Measurements from ENCODE around the gene ANO1. TPM values are rescaled to one million over a fixed set of nuclear protein-coding genes. Genes with fewer than 3 reads are reported as not detected.
A peak's percentile ranks its signal among the peaks of the same experiment; 100 is the strongest.
"Not testable (repeated sequence)": the region's sequence is repeated elsewhere in the genome, so short reads cannot be mapped to it uniquely, and the experiment has no call there.

Gene ANO1
- total RNA-seq (2014; rRNA removed; shearing (Covaris generic)), result 7.5 and 8.4 TPM in 2 replicates

GRCh38 chr11:70078095-70078780 lies at the start of gene ANO1:
ANO1 (plus strand) TSS chr11:70078317; CDS start chr11:70078607, 290 bp downstream.
- peak; percentile 27 for DNase-seq (ENCODE audit: low read depth)

DNA sequence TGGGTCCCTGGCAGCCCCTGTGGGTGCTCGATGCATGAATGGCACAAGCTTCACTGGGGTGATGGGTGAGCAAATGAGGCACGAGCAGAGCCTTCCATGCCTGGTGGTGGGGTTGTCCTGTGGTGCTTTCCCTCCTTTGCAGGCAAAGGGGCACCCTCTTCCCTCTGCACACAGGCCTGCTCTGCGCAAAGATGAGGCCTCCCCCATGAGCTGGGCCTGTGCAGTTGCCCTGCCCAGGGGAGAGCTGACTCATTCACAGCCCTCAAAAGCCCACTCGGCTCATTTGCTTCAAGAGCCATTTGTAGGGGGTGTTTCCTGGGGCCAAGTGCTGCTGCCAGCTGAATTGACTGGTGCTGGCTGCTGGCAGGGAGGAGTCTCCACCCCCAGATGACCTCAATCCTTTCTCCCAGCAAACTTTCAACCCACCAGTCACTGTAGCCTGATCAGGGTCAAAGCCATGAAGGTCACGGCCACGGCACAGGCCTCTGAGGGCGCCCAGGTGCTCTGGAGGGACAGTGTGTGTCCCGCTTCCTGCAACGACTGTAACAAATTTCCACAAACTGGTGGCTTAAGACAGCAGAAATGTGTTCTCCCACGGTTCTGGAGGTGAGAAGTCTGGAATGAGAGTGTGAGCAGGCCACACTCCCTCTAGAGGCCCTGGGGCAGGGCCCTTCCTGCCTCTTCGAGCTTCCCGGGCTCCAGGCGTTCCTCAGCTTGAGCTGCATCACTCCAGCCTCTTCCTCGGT lies 48.8 kb upstream of the ANO1 start:
- no peak for DNase-seq (ENCODE audit: low read depth)

- DNase-seq (ENCODE audit: low read depth), result no peak
Observed at GRCh38 chr11:70029861-70030380, 48.2 kb upstream of the ANO1 start.

- no peak for DNase-seq (ENCODE audit: low read depth)
Observed at GRCh38 chr11:70030412-70030811, 47.7 kb upstream of the ANO1 start.

DNA sequence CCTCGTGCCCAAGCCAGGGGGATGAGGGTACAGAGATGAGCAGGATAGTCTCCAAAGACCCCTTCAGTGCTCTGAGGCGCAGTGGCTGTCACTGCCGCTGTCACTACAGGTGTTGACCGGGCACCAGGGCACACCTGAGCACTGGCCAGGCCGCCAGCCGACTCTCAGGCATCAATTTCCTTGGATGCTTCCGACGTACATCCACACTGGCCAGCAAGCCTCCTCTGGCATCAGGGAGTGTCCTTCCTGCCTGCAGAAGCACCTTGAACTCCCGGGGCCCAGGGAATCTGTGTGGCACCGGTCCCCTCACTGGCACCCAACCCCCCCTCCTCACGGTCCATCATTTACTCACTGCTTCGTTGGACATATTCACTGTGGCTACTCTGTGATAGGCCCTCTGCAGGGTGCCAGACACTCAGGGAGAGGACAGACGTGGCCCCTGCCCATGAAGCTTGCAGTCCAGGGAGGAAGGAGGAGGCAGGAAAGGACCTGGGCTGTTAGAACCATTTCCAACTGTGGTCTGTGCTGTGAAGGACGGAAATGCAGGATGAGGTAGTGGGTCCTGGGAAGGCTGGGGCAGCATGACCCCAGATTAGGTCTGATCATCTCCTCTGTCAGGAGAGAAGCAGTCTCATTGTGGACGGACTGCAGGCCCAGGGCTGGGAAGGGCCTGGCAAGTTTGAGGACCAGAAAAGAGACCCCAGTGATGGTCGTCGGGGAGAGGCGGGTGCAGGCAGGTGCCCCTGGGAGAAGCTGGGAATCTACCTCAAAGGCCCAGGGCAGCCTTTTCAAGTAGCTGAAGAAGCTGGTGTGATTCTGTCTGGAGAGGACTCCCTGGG lies 46.3 kb upstream of the ANO1 start:
- DNase-seq (ENCODE audit: low read depth), result no peak

GRCh38 chr11:70032470-70032795 lies 45.7 kb upstream of the ANO1 start:
- no peak for DNase-seq (ENCODE audit: low read depth)

DNA sequence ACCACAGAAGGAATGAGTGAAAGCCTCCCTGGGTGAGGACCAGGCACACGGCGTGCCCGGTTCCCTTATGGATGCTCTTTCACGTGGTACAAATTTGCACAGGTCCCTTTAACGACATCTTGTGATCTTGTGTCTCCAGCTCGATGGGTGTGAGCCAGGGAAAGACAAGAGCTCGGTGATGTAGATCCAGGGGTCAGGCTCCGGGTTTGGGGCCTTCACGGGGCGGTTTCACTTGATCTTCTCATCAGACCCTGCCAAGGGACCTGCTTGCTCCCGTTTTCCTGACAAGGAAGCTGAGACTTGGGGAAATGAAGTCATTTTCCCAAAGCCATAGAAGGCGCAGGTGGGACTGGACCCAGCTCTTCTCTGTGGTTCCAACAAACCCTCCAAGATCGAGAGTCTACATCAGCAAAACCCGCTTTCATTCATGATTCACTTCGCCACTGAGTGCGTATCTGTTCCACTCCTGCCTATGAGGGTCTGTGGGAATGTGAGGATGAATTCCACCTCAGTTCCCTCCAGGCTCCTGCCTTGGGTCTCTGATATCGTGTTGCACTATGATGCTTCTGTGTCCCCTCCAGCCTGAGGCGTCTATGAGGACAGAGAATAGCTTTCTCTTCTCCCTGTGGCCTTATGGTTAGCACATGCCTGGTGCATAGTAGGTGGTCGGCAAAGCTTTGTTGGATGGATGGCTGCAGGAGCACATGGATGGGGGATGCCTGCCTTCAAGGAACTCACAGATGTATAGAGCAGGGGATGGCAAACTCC lies 45.0 kb upstream of the ANO1 start:
- DNase-seq (ENCODE audit: low read depth), result no peak

DNA sequence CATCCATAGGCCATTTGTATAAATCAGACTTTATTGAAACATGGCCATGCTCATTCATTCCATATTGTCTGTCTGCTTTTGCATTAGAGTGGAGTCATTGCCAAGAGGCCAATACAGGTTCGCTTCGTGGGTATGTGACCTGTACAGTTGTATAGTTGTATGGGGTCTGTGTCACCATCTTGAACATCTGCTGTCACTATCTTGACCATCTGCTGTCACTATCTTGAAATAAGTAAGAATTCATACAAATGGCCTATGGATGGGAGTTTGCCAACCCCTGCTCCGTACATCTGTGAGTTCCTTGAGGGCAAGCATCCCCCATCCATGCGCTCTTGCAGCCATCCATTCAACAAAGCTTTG lies 44.4 kb upstream of the ANO1 start:
- no peak for DNase-seq (ENCODE audit: low read depth)

GRCh38 chr11:70034740-70035365 lies 43.3 kb upstream of the ANO1 start:
- DNase-seq (ENCODE audit: low read depth), result no peak

DNA sequence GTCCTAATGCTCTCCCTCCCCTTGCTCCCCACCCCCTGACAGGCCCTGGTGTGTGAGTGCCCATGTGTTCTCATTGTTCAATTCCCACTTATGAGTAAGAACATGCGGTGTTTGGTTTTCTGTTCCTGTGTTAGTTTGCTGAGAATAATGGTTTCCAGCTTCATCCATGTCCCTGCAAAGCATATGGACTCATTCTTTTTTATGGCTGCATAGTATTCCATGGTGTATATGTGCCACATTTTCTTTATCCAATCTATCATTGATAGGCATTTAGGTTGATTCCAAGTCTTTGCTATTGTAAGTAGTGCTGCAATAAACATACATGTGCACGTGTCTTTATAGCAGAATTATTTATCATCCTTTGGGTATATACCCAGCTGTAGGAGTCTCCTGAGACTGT lies 42.5 kb upstream of the ANO1 start:
- DNase-seq (ENCODE audit: low read depth), result not testable (repeated sequence)

DNA sequence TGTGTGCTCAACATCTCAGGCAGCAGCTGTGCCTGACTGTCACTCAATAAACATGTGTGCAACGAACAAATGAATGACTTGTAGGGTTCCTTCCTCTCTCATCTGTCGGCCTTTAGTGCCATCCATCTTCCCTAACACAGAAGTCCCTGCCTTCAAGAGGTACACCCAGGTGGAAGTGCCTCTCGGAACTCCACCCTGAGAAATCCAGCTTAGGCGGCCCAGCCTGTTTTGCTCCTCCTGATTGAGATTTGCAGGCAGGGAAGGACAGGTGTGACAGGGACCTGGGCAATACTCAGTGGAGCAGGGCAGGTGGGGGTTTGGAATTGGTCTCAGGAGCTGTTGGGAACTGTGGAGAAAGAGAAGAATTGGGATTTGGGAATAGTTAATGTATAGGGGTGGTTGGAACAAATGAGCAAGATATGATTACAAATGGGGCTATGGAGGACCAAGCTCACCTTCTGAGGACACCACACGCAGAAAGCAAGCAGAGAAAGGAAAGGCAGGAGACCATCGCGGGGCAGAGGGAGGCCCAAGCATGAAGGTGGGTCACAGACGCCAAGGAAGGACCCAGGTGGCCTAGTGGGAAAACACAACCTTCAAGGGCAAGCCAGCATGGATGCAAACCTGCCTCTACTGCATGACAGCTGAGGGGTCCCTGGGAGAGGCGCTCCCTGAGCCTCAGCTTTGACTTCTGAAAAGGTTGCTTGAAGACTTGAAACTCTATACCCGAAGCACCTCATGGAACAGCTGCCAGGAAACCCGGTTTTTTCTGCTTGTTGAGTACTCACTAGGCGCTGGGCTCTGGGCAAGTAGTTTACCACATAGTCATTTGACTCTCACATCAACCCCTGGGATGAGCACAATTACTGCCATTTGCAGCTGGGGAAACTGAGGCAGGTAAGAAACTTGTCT lies 40.9 kb upstream of the ANO1 start:
- DNase-seq (ENCODE audit: low read depth), result no peak

DNA sequence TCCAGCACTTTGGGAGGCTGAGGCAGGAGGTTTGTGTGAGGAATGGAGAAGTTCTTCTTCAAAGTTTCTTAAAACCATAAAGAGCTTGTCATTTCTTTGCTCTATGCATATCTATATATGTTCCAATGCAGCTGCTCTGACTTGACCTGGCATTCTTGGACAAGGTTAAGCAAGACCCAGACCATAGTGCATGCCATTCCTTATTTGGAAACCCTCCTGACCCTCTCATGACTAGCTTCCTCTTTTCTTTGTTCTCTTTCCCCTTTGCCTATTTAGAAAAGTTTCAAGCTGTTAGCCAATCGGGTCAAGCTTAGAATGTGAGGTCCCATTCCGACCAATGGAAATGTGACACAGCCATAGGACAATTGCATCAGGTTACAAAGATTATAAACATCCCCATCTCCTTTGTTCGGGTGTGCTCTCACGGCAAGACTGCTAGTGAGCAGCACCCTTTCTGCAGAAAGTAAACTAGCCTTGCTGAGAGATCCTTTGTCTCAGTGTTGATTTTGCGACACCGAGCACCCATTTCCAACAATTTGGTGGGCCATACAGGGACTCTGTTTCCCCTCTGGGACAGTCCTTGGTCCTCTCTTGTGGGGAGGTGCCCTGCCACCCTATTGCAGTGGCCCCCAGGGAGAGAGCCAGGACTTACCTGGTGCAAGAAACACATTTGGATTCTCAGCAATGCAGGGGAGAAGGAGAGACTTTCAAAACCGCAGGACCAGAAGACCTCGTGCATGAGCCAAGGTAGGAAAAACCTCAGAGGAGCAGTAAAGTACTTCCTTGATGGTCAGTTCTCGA lies 39.9 kb upstream of the ANO1 start:
- no peak for DNase-seq (ENCODE audit: low read depth)

DNA sequence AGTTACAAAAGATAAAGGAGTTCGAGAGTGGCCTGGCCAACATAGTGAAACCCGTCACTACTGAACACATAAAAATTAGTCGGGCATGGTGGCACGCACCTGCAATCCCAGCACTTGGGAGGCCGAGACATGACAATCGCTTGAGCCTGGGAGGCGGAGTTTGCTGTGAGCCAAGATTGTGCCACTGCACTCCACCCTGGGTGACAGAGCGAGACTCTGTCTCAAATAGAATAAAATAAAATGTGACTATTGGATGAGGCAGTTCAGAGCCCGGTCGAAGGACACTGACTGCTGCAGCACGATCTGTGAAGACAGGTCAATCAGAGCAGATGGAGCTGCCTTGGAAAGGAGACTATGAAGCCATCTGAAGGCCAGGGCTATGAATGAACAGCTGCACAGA lies 37.7 kb upstream of the ANO1 start:
- no peak for DNase-seq (ENCODE audit: low read depth)

DNA sequence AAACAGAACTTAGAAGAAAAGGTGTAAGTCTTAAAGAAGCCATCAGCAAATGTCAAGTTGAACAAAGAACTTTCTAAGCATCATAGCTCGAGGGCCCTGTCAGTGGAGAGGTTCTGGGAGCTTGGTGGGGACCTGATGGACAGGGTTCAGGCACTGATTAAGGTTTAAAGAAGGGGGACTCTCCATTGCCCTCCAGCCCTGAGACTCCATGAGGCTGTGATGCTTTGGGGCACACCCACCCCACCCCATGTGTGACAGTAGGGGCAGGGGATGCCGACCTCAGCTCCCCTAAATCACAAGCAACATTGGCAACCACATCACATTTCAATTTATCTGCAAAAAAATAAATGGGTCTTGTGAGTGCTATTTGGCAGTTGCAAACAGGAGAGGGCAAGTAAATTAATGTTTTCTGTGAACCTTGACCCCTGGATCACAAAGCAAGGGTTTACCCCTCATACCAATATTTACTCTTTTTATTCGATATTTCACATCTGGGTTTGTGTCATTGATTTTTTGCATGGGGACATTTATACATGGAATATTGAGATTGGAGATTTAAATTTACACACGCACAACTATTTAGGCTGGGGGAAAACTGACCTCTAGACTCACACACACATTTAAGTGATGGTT lies 37.1 kb upstream of the ANO1 start:
- no peak for DNase-seq (ENCODE audit: low read depth)

GRCh38 chr11:70043482-70043881 lies 34.6 kb upstream of the ANO1 start:
- no peak for DNase-seq (ENCODE audit: low read depth)

DNA sequence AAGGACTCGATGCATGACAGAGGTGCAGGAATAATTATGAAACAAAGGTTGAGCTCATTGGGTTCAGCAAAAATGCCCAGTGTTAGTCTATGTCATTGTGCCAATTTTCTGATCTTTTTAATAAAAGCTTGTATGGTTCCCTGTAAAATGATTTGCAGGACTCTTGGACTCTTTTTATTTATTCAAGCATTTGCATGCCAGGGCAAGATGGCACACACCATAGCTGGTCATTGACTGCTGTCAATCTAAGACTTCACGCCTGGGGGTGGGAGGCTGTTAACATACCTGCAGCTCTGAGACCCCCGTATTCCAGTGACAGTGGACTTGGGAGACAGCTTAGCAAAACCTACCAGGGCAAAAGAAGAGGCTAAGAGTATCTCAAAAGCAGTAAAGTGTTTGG lies 32.0 kb upstream of the ANO1 start:
- no peak for DNase-seq (ENCODE audit: low read depth)

DNA sequence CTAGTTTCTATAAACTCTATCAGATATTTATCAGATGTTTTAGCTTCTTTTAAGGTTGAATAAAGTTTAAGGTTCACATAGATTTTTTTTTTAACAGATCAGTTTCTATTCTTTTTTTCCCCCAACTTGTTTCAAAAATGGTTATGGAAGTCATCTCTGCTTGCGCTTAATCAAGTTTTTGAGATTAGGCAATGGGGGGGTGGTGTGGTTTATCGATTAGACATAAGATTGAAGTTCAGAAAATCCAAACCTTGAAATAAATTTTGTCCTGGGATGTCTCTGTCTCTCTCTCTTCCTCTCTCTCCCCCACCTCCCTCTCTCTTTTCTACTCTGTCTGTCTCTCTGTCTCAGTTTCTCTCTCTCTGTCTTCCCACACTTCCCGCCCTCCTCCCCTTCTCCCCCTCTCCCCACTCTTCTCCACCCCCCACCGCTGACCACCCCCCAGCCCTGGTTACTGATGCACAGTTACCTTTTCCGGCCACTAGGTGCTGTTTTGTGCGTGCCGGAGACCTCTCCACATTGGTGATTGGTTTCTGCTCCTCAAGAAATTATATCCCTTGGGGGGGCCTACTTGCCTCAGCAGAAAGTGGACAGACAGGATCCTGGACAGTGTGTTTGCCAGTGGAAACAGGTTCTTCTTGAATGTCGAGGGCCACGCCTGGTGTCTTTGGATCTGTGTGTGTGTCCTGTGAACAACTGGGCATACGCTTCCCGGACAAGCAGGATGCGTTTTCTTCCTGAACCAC lies 29.7 kb upstream of the ANO1 start:
- DNase-seq (ENCODE audit: low read depth), result no peak

DNA sequence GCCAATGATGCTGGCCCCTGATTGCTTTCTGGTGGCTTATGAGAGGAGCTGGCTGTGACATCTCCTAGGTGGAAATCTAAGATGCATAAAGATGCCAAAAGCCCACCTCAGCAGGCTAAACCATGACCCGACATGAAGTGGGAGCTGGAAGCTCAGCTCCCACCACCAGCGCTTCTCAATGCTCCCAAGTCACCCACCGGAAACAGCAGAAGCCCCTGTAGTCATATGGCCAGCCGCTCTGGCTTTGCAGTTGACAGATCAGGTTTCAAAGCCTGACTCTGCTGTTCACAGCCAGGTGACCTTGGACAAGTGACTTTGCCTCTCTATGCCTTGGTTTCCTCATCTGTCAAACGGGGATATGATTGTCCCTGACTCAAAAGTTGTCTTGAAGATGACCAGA lies 29.1 kb upstream of the ANO1 start:
- no peak for DNase-seq (ENCODE audit: low read depth)

Measured in RPMI7951 (cell line).